GM18907 (cell line): ENCODE measurements around the gene SLC38A6.
A peak's percentile ranks its signal among the peaks of the same experiment; 100 is the strongest.

Experiments
- ATAC-seq: cut with Tn5 transposase; IDR thresholded peaks from one replicate; pipeline ENCODE4 v1.9.1; 2021; ENCODE audit warnings: mild to moderate bottlenecking, moderate library complexity; ENCODE audit not compliant: unreplicated experiment

Gene SLC38A6

GRCh38 chr14:60975551-60975950, 5.5 kb upstream of the SLC38A6 start:
- no peak for ATAC-seq

- no peak for ATAC-seq
Observed at GRCh38 chr14:60977847-60978246, 3.2 kb upstream of the SLC38A6 start.

GRCh38 chr14:60981633-60982455, 799 bp downstream of the SLC38A6 start:
- no peak for ATAC-seq

- no peak for ATAC-seq
Observed at GRCh38 chr14:60984196-60984595, 3.2 kb downstream of the SLC38A6 start.

GRCh38 chr14:60986500-60986899, 5.5 kb downstream of the SLC38A6 start:
- no peak for ATAC-seq

- no peak for ATAC-seq
Observed at GRCh38 chr14:60989599-60989998, 8.6 kb downstream of the SLC38A6 start.

GRCh38 chr14:60998617-60999016, 17.6 kb downstream of the SLC38A6 start:
- ATAC-seq, result no peak

- no peak for ATAC-seq
Observed at GRCh38 chr14:60999536-60999935, 18.5 kb downstream of the SLC38A6 start.

- ATAC-seq, result no peak
Observed at GRCh38 chr14:61003571-61003970, 22.5 kb downstream of the SLC38A6 start.

GRCh38 chr14:61019537-61019936, 38.5 kb downstream of the SLC38A6 start:
- ATAC-seq, result no peak

GRCh38 chr14:61025251-61026223, 44.5 kb downstream of the SLC38A6 start:
- peak; percentile 63 for ATAC-seq

GRCh38 chr14:61026526-61026925, 45.5 kb downstream of the SLC38A6 start:
- no peak for ATAC-seq

GRCh38 chr14:61031026-61031425, 50.0 kb downstream of the SLC38A6 start:
- ATAC-seq, result no peak

- no peak for ATAC-seq
Observed at GRCh38 chr14:61033054-61033453, 52.0 kb downstream of the SLC38A6 start.

- ATAC-seq, result no peak
Observed at GRCh38 chr14:61033855-61034254, 52.8 kb downstream of the SLC38A6 start.

GRCh38 chr14:61034416-61035120, 53.5 kb downstream of the SLC38A6 start:
- ATAC-seq, result peak; percentile 91

GRCh38 chr14:61037215-61037614, 56.2 kb downstream of the SLC38A6 start:
- no peak for ATAC-seq

- no peak for ATAC-seq
Observed at GRCh38 chr14:61041704-61042103, 60.7 kb downstream of the SLC38A6 start.

GRCh38 chr14:61042220-61042619, 61.2 kb downstream of the SLC38A6 start:
- no peak for ATAC-seq

- ATAC-seq, result no peak
Observed at GRCh38 chr14:61043506-61043905, 62.5 kb downstream of the SLC38A6 start.

GRCh38 chr14:61047021-61047420, 66.0 kb downstream of the SLC38A6 start:
- no peak for ATAC-seq
